GM21526 (cell line): ENCODE results near the gene PFKFB1.

ENCODE experiments used
- ATAC-seq: cut with Tn5 transposase; IDR thresholded peaks from one replicate; pipeline ENCODE4 v1.9.1; 2021; ENCODE audit warnings: moderate library complexity; ENCODE audit not compliant: unreplicated experiment, low FRiP score

PFKFB1 gene

DNA sequence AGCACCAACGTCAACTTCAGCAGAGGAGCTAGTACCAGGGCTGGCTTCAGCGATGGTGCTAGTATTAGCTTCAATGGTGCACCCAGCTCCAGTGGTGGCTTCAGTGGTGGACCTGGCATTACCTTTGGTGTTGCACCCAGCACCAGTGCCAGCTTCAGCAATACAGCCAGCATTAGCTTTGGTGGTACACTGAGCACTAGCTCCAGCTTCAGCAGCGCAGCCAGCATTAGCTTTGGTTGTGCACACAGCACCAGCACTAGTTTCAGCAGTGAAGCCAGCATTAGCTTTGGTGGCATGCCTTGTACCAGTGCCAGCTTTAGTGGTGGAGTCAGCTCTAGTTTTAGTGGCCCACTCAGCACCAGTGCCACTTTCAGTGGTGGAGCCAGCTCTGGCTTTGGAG, 65.1 kb downstream of the PFKFB1 start:
- no peak for ATAC-seq

DNA sequence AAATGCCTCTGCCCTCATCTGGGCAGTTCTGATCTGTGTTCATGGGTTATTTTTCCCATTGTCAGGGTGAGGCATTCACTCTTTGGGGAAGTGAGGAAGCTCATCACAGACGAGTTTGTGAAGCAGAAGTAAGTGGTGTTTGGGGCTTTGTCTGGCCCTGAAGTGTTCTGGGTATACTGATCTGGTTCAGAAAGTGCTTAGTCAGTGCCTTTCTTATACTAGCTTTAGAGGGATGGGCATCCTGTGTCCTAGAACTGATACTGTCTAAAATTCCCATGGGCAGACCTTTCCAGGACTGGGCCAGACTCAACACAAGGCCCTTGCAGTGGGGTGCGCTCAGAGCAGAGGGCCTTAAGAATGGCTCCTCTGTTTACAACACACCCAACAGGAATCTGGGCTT, 67.0 kb downstream of the PFKFB1 start:
- ATAC-seq: no peak

DNA sequence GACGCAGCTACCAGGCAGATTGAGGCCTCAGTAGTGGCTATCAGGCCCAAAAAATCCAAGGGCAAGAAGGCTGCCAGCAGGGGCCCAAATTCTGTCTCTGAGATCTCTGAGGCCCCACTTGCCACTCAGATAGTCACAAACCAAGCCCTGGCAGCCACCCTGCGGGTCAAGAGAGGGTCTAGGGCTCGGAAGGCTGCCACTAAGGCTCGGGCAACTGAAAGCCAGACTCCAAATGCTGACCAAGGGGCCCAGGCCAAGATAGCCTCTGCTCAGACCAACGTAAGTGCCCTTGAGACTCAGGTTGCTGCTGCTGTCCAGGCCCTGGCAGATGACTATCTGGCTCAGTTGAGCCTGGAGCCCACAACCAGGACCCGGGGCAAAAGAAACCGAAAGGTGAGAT, 70.6 kb downstream of the PFKFB1 start:
- no peak for ATAC-seq

DNA sequence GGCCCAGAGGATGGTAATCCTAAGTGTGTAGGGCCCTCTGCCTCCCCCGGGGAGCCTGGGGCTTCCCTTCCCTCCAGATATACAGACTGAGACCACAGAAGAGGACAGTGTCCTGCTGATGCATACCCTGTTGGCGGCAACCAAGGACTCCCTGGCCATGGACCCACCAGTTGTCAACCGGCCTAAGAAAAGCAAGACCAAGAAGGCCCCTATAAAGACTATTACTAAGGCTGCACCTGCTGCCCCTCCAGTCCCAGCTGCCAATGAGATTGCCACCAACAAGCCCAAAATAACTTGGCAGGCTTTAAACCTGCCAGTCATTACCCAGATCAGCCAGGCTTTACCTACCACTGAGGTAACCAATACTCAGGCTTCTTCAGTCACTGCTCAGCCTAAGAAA, 71.4 kb downstream of the PFKFB1 start:
- ATAC-seq: no peak

DNA sequence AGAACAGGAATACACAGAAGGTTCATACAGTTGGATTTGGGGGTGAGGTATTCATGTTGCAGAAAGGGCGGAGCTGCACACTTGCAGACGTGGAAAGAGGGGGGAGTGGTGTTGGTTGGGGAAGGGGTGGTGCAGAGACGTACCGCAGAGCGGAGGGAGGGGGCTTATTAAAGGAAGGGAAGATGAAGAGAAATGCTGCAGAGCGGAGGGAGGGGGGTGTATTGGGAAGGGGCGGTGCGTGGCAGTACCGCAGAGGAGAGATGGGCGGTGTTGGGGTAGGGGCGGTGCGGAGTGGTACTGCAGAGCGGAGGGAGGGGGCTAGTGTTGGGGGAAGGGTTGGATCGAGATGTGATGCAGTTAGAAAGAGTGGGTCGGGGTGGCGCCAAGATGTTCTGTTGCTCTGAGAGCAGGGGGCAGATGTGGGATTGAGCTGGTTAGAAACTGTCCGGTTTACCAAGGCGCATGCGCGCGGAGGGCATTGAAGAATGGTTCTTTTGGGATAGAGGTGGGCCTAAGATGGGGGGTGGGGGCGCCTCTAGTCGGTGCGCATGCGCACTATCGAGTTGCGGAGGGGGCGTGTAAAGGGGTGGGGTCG, 72.5 kb downstream of the PFKFB1 start:
- ATAC-seq: no peak

DNA sequence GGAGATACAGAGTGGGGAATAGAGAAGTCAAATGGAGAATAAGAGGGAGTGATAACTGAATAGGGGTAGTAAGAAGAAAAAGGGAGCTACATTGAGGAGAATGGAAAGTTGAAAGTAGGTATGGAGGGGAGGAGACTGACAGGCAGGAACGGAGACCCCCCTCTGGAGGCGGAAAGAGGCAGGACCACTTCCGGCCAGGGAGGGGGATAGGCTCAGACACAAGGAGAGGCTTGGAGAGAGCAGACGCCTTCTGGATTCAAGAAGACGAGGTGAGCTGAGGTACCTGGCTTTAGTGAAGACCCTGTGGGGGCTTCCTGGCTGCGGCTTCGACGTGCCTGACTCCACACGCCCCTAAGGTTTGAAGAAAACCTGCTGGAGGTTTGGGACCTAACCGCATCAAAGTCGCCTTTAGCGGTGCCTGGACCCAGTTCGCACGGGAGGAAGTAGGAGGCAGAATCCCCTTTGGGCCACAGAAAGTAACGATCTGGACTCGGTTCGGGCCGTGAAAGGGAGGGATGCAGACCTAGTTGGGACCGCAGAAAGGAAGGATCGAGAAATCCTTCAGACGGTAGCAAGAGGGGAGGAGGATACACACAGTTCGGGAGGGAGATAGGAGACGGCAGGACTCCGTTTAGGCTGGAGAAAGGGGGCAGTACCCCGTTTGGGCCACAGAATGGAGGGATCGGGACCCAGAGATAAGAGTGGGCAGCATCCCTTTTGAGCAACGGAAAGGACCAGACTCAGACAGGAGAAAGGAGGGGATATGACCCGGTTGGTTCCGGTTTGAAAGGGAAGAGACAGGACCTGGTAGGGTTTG, 73.2 kb downstream of the PFKFB1 start, which contains the start of gene TRO:
Gene TRO (plus strand): TSS at position 215 of the 817 bp plus-strand sequence. CDS start 1,423 bp downstream, outside the sequence.
- ATAC-seq: no peak

DNA sequence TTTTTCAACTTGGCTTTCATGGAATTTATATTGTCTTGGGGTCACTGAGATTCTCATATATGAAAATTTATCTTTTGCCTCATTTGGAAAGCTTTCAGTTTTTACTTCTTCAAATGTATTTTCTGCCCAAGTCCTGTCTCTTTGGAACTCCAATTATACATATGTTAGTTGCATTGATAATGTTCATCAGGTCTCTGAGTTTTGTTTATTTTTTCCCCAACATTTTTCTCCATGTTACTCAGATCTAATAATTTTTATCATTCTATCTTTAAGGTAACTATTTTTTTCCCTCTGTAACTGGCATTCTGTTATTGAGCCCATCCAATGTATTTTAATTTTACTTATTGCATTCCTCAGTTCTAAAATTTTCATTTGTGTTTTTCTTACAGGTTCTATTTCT, 84.0 kb downstream of the PFKFB1 start:
- ATAC-seq: no peak

DNA sequence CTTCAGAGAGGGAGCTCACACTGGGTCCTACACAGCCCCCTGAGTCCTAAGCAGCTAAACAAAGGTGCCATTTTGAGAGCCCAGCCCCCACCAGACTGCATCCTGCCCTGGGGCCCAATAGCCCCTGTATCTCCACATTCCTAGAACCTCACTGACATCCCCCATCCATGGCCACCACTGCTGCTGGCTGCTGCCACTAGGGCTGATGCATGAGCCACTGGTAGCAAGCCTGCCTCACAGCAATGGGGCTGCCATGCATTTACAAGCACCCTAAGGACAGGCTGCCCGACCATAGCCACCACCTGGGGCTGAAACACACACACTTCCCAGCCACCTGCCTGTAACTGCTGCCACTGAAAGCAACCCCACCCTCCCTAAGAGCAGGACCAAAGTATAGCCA, 99.8 kb downstream of the PFKFB1 start:
- ATAC-seq: no peak

DNA sequence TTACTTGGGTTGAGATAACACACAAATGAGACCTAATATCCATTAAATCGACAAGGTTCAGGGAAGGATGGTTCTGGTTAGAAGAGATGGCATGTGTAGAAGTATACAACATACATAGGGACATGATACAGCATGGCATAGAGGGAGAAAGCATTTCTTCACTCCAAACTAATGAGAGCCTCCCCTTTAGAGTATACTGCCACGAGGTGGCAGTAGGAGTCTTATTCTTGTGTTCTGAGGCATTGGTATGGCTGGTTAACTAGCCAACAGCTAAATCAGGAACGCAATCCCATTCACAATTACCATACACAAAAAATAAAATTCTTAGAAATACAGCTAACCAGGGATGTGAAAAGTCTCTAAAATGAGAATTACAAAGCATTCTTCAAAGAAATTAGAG, 102.4 kb downstream of the PFKFB1 start:
- ATAC-seq: no peak

DNA sequence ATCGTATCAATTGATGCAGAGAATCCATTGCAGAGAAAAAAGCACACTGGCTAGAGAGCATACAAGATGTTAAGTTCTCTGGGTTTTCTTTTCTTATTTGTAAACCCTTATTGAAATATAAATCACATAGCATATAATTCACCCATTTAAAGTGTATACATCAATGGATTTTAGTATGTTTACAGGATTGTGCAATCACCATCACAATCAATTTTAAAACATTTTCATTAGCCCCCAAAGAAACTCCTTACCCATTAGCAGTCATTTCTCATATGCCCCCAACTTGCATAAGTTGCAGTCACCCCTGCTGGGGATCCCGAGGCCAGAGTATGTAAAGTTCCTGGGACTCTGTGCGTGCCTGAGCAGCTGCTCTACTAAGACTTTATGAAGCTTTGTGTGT, 108.2 kb downstream of the PFKFB1 start:
- ATAC-seq: no peak
